Liver (tissue), 9 donors: Measurements from ENCODE around the gene APBB1. TPM values are rescaled to one million over a fixed set of nuclear protein-coding genes. Genes with fewer than 3 reads are reported as not detected.

Experiments
- DNase-seq: peaks from one replicate; pipeline ENCODE4 v3.0.0-alpha.2; 2017; ENCODE audit warnings: low spot score
- H3K27ac ChIP-seq, 2 donors: one replicate each; pipeline ENCODE4 v1.7.0; 2013; ENCODE audit warnings: inconsistent platforms in 2 of 2, low read length in 2 of 2, control low read depth in 1 of 2, low read depth in 1 of 2, mild to moderate bottlenecking in 1 of 2
- H3K27me3 ChIP-seq, 4 donors: one replicate each; pipeline versions ENCODE4 v1.6.1 to v1.7.0; 2013; ENCODE audit warnings: low read length in 3 of 4, inconsistent platforms in 1 of 4, mild to moderate bottlenecking in 1 of 4, moderate library complexity in 1 of 4; ENCODE audit not compliant: control insufficient read depth in 4 of 4, insufficient read depth in 4 of 4
- H3K36me3 ChIP-seq, 4 donors: one replicate each; pipeline versions ENCODE4 v1.6.1 to v1.7.0; 2013; ENCODE audit warnings: low read length in 3 of 4, mild to moderate bottlenecking in 3 of 4, low read depth in 1 of 4, moderate library complexity in 1 of 4; ENCODE audit not compliant: control insufficient read depth in 4 of 4, insufficient read depth in 3 of 4
- H3K4me1 ChIP-seq, 4 donors: one replicate each; pipeline versions ENCODE4 v1.6.1 to v1.7.0; 2013; ENCODE audit warnings: low read length in 3 of 4, mild to moderate bottlenecking in 3 of 4, moderate library complexity in 1 of 4; ENCODE audit not compliant: control insufficient read depth in 4 of 4, insufficient read depth in 4 of 4
- H3K4me3 ChIP-seq, 3 donors: one replicate each; pipeline versions ENCODE4 v1.6.1 to v1.7.0; 2013; ENCODE audit warnings: low read length in 3 of 3, control low read depth in 1 of 3, low read depth in 1 of 3, mild to moderate bottlenecking in 1 of 3
- H3K9ac ChIP-seq, 2 donors: one replicate each; pipeline ENCODE4 v1.7.0; 2013; ENCODE audit warnings: low read length in 2 of 2, mild to moderate bottlenecking in 2 of 2, moderate library complexity in 2 of 2, control low read depth in 1 of 2, low read depth in 1 of 2
- H3K9me3 ChIP-seq, 4 donors: one replicate each; pipeline versions ENCODE4 v1.6.1 to v1.7.0; 2013; ENCODE audit warnings: low read length in 3 of 4; ENCODE audit not compliant: control insufficient read depth in 4 of 4
- EGR1 ChIP-seq, 2 donors: IDR thresholded peaks; 2 replicates each; pipeline ENCODE4 v1.6.1; 2016 to 2018; ENCODE audit warnings: antibody characterized with exemption in 2 of 2, low read depth in 2 of 2
- FOXA1 ChIP-seq: IDR thresholded peaks from 2 replicates; pipeline ENCODE4 v1.6.1; 2016; ENCODE audit warnings: antibody characterized with exemption
- GABPA ChIP-seq, 2 donors: IDR thresholded peaks in 1 of 2; conservative IDR thresholded peaks in 1 of 2; 2 replicates each; pipeline ENCODE4 v1.6.1; 2016; ENCODE audit warnings: antibody characterized with exemption in 2 of 2, mild to moderate bottlenecking in 1 of 2, moderate library complexity in 1 of 2
- HNF4A ChIP-seq, 2 donors: conservative IDR thresholded peaks; 2 replicates each; pipeline ENCODE4 v1.6.1; 2016; ENCODE audit warnings: antibody characterized with exemption in 2 of 2, mild to moderate bottlenecking in 2 of 2
- HNF4G ChIP-seq: IDR thresholded peaks from 2 replicates; pipeline ENCODE4 v1.6.1; 2016; ENCODE audit warnings: antibody characterized with exemption
- NR2F2 ChIP-seq: IDR thresholded peaks from 2 replicates; pipeline ENCODE4 v1.6.1; 2016; ENCODE audit warnings: antibody characterized with exemption
- RAD21 ChIP-seq, 2 donors: IDR thresholded peaks; 2 replicates each; pipeline ENCODE4 v1.6.1; 2016; ENCODE audit warnings: antibody characterized with exemption in 2 of 2, mild to moderate bottlenecking in 2 of 2
- RXRA ChIP-seq, 2 donors: IDR thresholded peaks; 2 replicates each; pipeline ENCODE4 v1.6.1; 2017 to 2018; ENCODE audit warnings: antibody characterized with exemption in 2 of 2, mild to moderate bottlenecking in 1 of 2
- SP1 ChIP-seq: IDR thresholded peaks from 2 replicates; pipeline ENCODE4 v1.6.1; 2018; ENCODE audit warnings: antibody characterized with exemption, mild to moderate bottlenecking
- TAF1 ChIP-seq: conservative IDR thresholded peaks from 2 replicates; pipeline ENCODE4 v1.6.1; 2016; ENCODE audit warnings: antibody characterized with exemption, mild to moderate bottlenecking
- WGBS: extraction: QIAGEN DNeasy Blood & Tissue Kit; methylation state at CpG from one replicate; pipeline ENCODE4 v1.1.7; 2013; 5-methylcytosine and 5-hydroxymethylcytosine counted together
- polyA plus RNA-seq, 2 donors: library from polyadenylated mRNA; stranded (reverse) in 1 of 2; unstranded in 1 of 2; fragments of 200-250 nt in 1 of 2; fragments of >200 nt in 1 of 2; fragmentation: Nextera tagmentation in 1 of 2; extraction: Ambion mirVana in 1 of 2; gene quantifications; one replicate each; pipeline versions ENCODE4 v1.2.1 to v1.2.3, GENCODE V29; 2013 to 2015
- total RNA-seq, 2 donors: library from RNA; depleted of rRNA; stranded (reverse); fragments of >200 nt; gene quantifications; one replicate each; pipeline ENCODE4 v1.2.3, GENCODE V29; 2014
- TF ChIP-seq, protein P1 (sequence below): IDR thresholded peaks from 2 replicates; pipeline ENCODE4 v1.6.1; 2016; ENCODE audit warnings: antibody characterized with exemption
- TF ChIP-seq, protein P2 (sequence below): fragments of 150-350 bp; IDR thresholded peaks from 2 replicates; pipeline ENCODE4 v1.5.1; 2017; ENCODE audit warnings: improper control_type of control experiment, low read depth, low read length; ENCODE audit not compliant: missing input control
- TF ChIP-seq, protein P3 (sequence below): IDR thresholded peaks from 2 replicates; pipeline ENCODE4 v1.6.1; 2016; ENCODE audit warnings: antibody characterized with exemption
- TF ChIP-seq, protein P4 (sequence below): IDR thresholded peaks from 2 replicates; pipeline ENCODE4 v1.6.1; 2016; ENCODE audit warnings: antibody characterized with exemption
- donor health status: healthy.
- donor health status: healthy.
- donor health status: healthy.
- donor health status: healthy.
- donor health status: healthy.

APBB1 gene
- total and polyA plus RNA-seq, 4 donors, result 2.5 to 8.6 (median 6.3) TPM

DNA sequence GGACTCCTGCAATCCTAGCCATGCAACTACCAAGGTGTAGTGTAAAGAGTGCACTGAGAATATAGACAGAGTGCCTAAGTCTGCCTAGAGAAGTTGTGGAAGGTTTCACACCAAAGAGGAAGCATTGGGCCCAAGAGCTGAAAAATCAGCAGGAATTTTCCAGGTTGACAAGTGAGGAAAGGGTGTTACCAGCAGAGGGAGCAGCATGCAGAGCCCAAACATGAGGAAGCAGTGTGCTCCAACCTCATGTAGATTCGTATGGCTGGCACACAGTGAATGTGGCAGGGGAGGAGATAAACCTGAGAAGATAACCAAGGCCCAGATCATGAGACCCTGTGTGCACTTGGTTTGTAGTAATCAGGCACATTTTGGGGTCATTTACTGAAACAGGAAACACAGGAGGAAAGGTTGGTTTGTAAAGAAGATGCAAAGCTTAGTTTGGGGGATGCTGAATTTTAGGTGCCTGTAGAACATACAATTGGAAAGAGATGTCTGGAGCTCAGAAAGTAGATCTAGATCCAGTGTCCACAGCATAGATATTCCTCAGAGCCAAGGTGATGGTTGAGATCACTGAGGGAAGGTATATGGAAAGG is 20.2 kb upstream of the APBB1 start:
- H3K36me3 ChIP-seq, result peaks cover 3 to 32% (median 21%) of the 10 kb centered on the region in 4 donors
- WGBS, result 0% methylated on average over 1 of the region's 1 CpG
- peak overlapping the region; percentile 66 to 98 (median 97) for H3K4me3 ChIP-seq
- DNase-seq, result peak; percentile 56
- no peaks in the 10 kb centered on the region for H3K27me3 ChIP-seq
- TF ChIP-seq RAD21 (IDR thresholded peaks at IDR 0.05), result peak; percentile 73 to 84
- TF ChIP-seq TAF1, result no peak
- TF ChIP-seq, protein P1, sequence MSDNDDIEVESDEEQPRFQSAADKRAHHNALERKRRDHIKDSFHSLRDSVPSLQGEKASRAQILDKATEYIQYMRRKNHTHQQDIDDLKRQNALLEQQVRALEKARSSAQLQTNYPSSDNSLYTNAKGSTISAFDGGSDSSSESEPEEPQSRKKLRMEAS, result peak; percentile 50
- TF ChIP-seq, protein P2, sequence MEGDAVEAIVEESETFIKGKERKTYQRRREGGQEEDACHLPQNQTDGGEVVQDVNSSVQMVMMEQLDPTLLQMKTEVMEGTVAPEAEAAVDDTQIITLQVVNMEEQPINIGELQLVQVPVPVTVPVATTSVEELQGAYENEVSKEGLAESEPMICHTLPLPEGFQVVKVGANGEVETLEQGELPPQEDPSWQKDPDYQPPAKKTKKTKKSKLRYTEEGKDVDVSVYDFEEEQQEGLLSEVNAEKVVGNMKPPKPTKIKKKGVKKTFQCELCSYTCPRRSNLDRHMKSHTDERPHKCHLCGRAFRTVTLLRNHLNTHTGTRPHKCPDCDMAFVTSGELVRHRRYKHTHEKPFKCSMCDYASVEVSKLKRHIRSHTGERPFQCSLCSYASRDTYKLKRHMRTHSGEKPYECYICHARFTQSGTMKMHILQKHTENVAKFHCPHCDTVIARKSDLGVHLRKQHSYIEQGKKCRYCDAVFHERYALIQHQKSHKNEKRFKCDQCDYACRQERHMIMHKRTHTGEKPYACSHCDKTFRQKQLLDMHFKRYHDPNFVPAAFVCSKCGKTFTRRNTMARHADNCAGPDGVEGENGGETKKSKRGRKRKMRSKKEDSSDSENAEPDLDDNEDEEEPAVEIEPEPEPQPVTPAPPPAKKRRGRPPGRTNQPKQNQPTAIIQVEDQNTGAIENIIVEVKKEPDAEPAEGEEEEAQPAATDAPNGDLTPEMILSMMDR, result peak; percentile 51
- peak overlapping the region; percentile 52 to 83 for H3K27ac ChIP-seq
- peak overlapping the region; percentile 79 to 80 for H3K9ac ChIP-seq
- H3K4me1 ChIP-seq, result peaks cover 2 to 57% (median 36%) of the 10 kb centered on the region in 4 donors
- H3K9me3 ChIP-seq, result no peaks in the 10 kb centered on the region

DNA sequence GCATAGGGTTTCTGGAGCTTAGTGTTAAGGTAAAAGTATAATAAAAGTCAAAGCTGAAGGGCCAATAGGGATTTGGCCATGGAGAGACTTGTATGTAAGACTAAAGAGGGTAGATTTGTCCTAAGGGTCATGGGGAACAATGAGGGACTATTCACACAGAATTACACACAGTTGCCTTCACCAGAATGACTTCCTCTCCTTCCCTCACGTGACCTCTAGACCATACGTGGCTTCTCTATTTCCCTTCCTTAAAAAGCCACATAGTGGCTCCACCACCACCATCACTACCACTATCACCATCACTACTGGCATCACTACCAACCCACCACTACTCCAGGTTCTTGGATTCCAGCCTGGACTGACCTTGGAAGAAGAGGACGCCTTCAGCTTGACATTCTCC is 19.1 kb upstream of the APBB1 start:
- peaks cover 2 to 46% (median 29%) of the 10 kb centered on the region in 4 donors for H3K4me1 ChIP-seq
- H3K36me3 ChIP-seq, result peaks cover 3 to 32% (median 21%) of the 10 kb centered on the region in 4 donors
- no peak overlapping the region for H3K27ac ChIP-seq
- TF ChIP-seq, protein P1, result no peak
- TF ChIP-seq, protein P3, sequence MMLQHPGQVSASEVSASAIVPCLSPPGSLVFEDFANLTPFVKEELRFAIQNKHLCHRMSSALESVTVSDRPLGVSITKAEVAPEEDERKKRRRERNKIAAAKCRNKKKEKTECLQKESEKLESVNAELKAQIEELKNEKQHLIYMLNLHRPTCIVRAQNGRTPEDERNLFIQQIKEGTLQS, result no peak
- no peak for TF ChIP-seq RAD21 (IDR thresholded peaks at IDR 0.05)
- TF ChIP-seq NR2F2, result no peak
- TF ChIP-seq EGR1 (IDR thresholded peaks at IDR 0.05; ENCODE audit: low read depth in 2 of 2), result no peak
- TF ChIP-seq, protein P4, sequence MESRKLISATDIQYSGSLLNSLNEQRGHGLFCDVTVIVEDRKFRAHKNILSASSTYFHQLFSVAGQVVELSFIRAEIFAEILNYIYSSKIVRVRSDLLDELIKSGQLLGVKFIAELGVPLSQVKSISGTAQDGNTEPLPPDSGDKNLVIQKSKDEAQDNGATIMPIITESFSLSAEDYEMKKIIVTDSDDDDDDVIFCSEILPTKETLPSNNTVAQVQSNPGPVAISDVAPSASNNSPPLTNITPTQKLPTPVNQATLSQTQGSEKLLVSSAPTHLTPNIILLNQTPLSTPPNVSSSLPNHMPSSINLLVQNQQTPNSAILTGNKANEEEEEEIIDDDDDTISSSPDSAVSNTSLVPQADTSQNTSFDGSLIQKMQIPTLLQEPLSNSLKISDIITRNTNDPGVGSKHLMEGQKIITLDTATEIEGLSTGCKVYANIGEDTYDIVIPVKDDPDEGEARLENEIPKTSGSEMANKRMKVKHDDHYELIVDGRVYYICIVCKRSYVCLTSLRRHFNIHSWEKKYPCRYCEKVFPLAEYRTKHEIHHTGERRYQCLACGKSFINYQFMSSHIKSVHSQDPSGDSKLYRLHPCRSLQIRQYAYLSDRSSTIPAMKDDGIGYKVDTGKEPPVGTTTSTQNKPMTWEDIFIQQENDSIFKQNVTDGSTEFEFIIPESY, result no peak
- TF ChIP-seq GABPA (IDR thresholded peaks at IDR 0.05 in 1 of 2, conservative IDR thresholded peaks at IDR 0.05 in 1 of 2), result no peak
- no peak for TF ChIP-seq RXRA (IDR thresholded peaks at IDR 0.05)
- H3K27me3 ChIP-seq, result no peaks in the 10 kb centered on the region
- H3K9me3 ChIP-seq, result no peaks in the 10 kb centered on the region
- 29% methylated on average over 3 of the region's 3 CpGs for WGBS
- DNase-seq, result no peak
- H3K4me3 ChIP-seq, result peak overlapping the region; percentile 66 to 98 (median 97)
- no peak overlapping the region for H3K9ac ChIP-seq

DNA sequence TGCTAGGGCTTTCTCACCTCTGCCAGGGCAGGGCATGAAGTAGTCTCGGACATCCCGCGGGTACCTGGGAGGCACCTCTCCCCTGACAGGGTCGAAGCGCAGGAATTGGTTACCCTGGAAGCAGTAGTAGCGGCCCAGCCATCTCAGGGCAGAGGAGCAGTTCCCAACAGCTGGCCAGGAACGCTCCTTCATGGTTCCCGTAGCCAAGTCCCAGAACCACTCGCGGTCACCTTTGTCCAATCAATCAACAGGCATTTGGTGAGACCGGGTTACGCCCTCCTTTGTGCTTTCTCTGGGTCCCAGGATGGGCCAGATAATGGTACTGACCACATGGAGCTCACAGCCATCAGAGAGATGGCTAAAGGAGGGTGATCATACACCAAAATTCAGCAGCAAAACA is 18.5 kb upstream of the APBB1 start:
- Histone ChIP-seq H3K4me1 (peaks cover 0 to 40% (median 23%) of the 10 kb centered on the region in 4 donors), H3K9me3 (no peaks in the 10 kb centered on the region), H3K36me3 (peaks cover 3 to 32% (median 21%) of the 10 kb centered on the region in 4 donors), H3K27ac (peak overlapping the region in 1 of 2 donors; percentile 10), H3K27me3 (no peaks in the 10 kb centered on the region), H3K4me3 (peak overlapping the region; percentile 66 to 98 (median 97)), H3K9ac (no peak overlapping the region)
- WGBS, result 48% methylated on average over 12 of the region's 12 CpGs
- DNase-seq, result no peak
- no peak for TF ChIP-seq SP1
- TF ChIP-seq HNF4G, result no peak
- no peak for TF ChIP-seq NR2F2
- TF ChIP-seq, protein P2, result no peak
- TF ChIP-seq FOXA1, result no peak
- TF ChIP-seq, protein P1, result peak; percentile 55
- TF ChIP-seq, protein P3, result no peak
- peak in 1 of 2 donors; percentile 32 for TF ChIP-seq HNF4A (conservative IDR thresholded peaks at IDR 0.05)
- peak in 1 of 2 donors; percentile 15 for TF ChIP-seq RAD21 (IDR thresholded peaks at IDR 0.05)
- peak in 1 of 2 donors; percentile 46 for TF ChIP-seq RXRA (IDR thresholded peaks at IDR 0.05)
- TF ChIP-seq TAF1, result peak; percentile 9
- TF ChIP-seq EGR1 (IDR thresholded peaks at IDR 0.05; ENCODE audit: low read depth in 2 of 2), result no peak
